ENCODE data around the gene SMYD4. TPM values are rescaled to one million over a fixed set of nuclear protein-coding genes. Genes with fewer than 3 reads are reported as not detected.

Gene SMYD4
- total RNA-seq, 2 experiments from 2014 or later = 19.7 to 19.8 TPM

Other genes starting within 250 kb of the SMYD4 start
- 1 to 10 TPM in 1 of 2 experiments, under 1 TPM in 1; 0.76 to 1.1 TPM for gene SLC43A2, start 201.1 kb downstream of the SMYD4 start, total RNA-seq
- gene SCARF1, start 184.2 kb downstream of the SMYD4 start, total RNA-seq = 1 to 10 TPM in 1 of 2 experiments, under 1 TPM in 1; 0.98 to 1.2 TPM
- gene RILP, start 180.0 kb downstream of the SMYD4 start, total RNA-seq = 1 to 10 TPM; 2.1 to 2.6 TPM
- gene PRPF8, start 145.0 kb downstream of the SMYD4 start, total RNA-seq = 100 to 1,000 TPM; 391 to 425 TPM
- under 1 TPM; 0.30 to 0.39 TPM for gene TLCD2, start 119.5 kb downstream of the SMYD4 start, total RNA-seq
- gene WDR81, start 105.2 kb downstream of the SMYD4 start, total RNA-seq = 1 to 10 TPM; 6.9 to 8.6 TPM
- under 1 TPM in 1 of 2 experiments, not detected in 1; 0.12 TPM for gene SERPINF2, start 87.0 kb downstream of the SMYD4 start, total RNA-seq
- under 1 TPM; 0.27 to 0.47 TPM for gene SERPINF1, start 67.8 kb downstream of the SMYD4 start, total RNA-seq
- 100 to 1,000 TPM; 134 to 191 TPM for gene RPA1, start 103 bp upstream of the SMYD4 start, total RNA-seq
- gene RTN4RL1, start 195.4 kb upstream of the SMYD4 start, total RNA-seq = under 1 TPM; 0.11 to 0.18 TPM
- 10 to 100 TPM; 29.1 to 37.0 TPM for gene DPH1, start 200.3 kb upstream of the SMYD4 start, total RNA-seq
- gene OVCA2, start 212.1 kb upstream of the SMYD4 start, total RNA-seq = 10 to 100 TPM; 31.4 to 38.6 TPM
- gene HIC1, start 225.2 kb upstream of the SMYD4 start, total RNA-seq = 10 to 100 TPM; 13.6 to 16.5 TPM

Data from activated CD4-positive, alpha-beta T cell treated with anti-CD3 and anti-CD28 coated beads for 36 hours (primary cell).